GM23338 (cell line): ENCODE measurements around the gene LDLRAD2. TPM values are rescaled to one million over a fixed set of nuclear protein-coding genes. Genes with fewer than 3 reads are reported as not detected.

Experiments
- ATAC-seq: fragments of 200-7000 bp; cut with Tn5 transposase; 3 replicates; pipeline ENCODE4 v1.9.1; 2020
- DNase-seq: peaks from one replicate; pipeline ENCODE4 v3.0.0-alpha.2; 2015; ENCODE audit warnings: low spot score
- H2AFZ ChIP-seq: fragments of 200-600 bp; sonication (generic); 2 replicates; pipeline ENCODE4 v1.8.0; 2016; ENCODE audit warnings: antibody characterized with exemption, mild to moderate bottlenecking, moderate library complexity
- H3F3A ChIP-seq: fragments of 200-600 bp; sonication (generic); replicated peaks from 2 replicates; pipeline ENCODE4 v1.8.0; 2017; ENCODE audit warnings: antibody characterized with exemption, mixed run types, low read depth
- H3K27ac ChIP-seq: fragments of 200-600 bp; sonication (generic); 2 replicates; pipeline ENCODE4 v1.6.1; 2016; ENCODE audit warnings: low read depth
- H3K27me3 ChIP-seq: fragments of 200-600 bp; sonication (generic); 2 replicates; pipeline ENCODE4 v1.8.0; 2016; ENCODE audit warnings: mild to moderate bottlenecking, mixed run types, moderate library complexity; ENCODE audit not compliant: insufficient read depth
- H3K36me3 ChIP-seq: fragments of 200-600 bp; sonication (generic); 2 replicates; pipeline ENCODE4 v1.8.0; 2016; ENCODE audit warnings: mild to moderate bottlenecking; ENCODE audit not compliant: insufficient read depth
- H3K4me1 ChIP-seq: fragments of 200-600 bp; sonication (generic); 2 replicates; pipeline ENCODE4 v1.8.0; 2016; ENCODE audit warnings: mild to moderate bottlenecking, moderate library complexity; ENCODE audit not compliant: insufficient read depth
- H3K4me2 ChIP-seq: fragments of 200-600 bp; sonication (generic); 2 replicates; pipeline ENCODE4 v1.7.1; 2017; ENCODE audit warnings: mixed run types
- H3K4me3 ChIP-seq: fragments of 200-600 bp; sonication (generic); 2 replicates; pipeline ENCODE4 v1.6.1; 2016; ENCODE audit warnings: mixed run types
- H3K79me2 ChIP-seq: fragments of 200-600 bp; sonication (generic); replicated peaks from 2 replicates; pipeline ENCODE4 v1.8.0; 2017; ENCODE audit warnings: mild to moderate bottlenecking; ENCODE audit not compliant: insufficient read depth
- H3K9me2 ChIP-seq: fragments of 200-600 bp; sonication (generic); 2 replicates; pipeline ENCODE4 v1.8.0; 2017; ENCODE audit not compliant: insufficient read depth
- H4K20me1 ChIP-seq: fragments of 200-600 bp; sonication (generic); replicated peaks from 2 replicates; pipeline ENCODE4 v1.8.0; 2017; ENCODE audit warnings: mild to moderate bottlenecking; ENCODE audit not compliant: insufficient read depth
- H3K27ac Mint-ChIP-seq: 2 replicates; pipeline ENCODE4 v1.8.0; 2020; ENCODE audit warnings: inconsistent platforms, mild to moderate bottlenecking, moderate library complexity, mixed read lengths
- H3K27me3 Mint-ChIP-seq: 3 replicates; pipeline ENCODE4 v1.8.0; 2022; ENCODE audit warnings: low read depth, mild to moderate bottlenecking, moderate library complexity, mixed read lengths, inconsistent platforms; ENCODE audit not compliant: insufficient read depth, poor library complexity
- H3K36me3 Mint-ChIP-seq: 3 replicates; pipeline ENCODE4 v1.8.0; 2021; ENCODE audit warnings: low read depth, mild to moderate bottlenecking, inconsistent platforms, moderate library complexity, mixed read lengths
- H3K4me1 Mint-ChIP-seq: 3 replicates; pipeline ENCODE4 v1.8.0; 2020; ENCODE audit warnings: mild to moderate bottlenecking, inconsistent platforms, mixed read lengths
- H3K4me3 Mint-ChIP-seq: 3 replicates; pipeline ENCODE4 v1.8.0; 2021; ENCODE audit warnings: moderate library complexity, mild to moderate bottlenecking, inconsistent platforms, mixed read lengths
- H3K9me3 Mint-ChIP-seq: 3 replicates; pipeline ENCODE4 v1.8.0; 2020; ENCODE audit warnings: moderate library complexity, mild to moderate bottlenecking, inconsistent platforms, mixed read lengths
- CREB1 ChIP-seq: fragments of 250-450 bp; sonication (Bioruptor Pico); IDR thresholded peaks from 2 replicates; pipeline ENCODE4 v1.5.0; 2020; ENCODE audit warnings: low read depth, mild to moderate bottlenecking, moderate library complexity
- EZH2 ChIP-seq: fragments of 200-600 bp; sonication (generic); IDR thresholded peaks from one replicate; pipeline ENCODE4 v1.8.0; 2017; ENCODE audit warnings: antibody characterized with exemption, mild to moderate bottlenecking, low read depth; ENCODE audit not compliant: unreplicated experiment
- EZH2phosphoT487 ChIP-seq: fragments of 200-600 bp; sonication (generic); IDR thresholded peaks from one replicate; pipeline ENCODE4 v1.8.1; 2018; ENCODE audit warnings: antibody characterized with exemption; ENCODE audit not compliant: unreplicated experiment
- NANOG ChIP-seq: IDR thresholded peaks from 2 replicates; pipeline ENCODE4 v1.6.1; 2016; ENCODE audit warnings: antibody characterized with exemption, borderline replicate concordance
- POLR2AphosphoS5 ChIP-seq: IDR thresholded peaks from 2 replicates; pipeline ENCODE4 v1.6.1; 2016; ENCODE audit warnings: antibody characterized with exemption, low read depth
- STAT1 ChIP-seq: IDR thresholded peaks from one replicate; pipeline ENCODE4 v1.6.1; 2016; ENCODE audit warnings: antibody characterized with exemption; ENCODE audit not compliant: unreplicated experiment
- ZNF114 ChIP-seq: fragments of 250-450 bp; sonication (Bioruptor Pico); IDR thresholded peaks from 2 replicates; pipeline ENCODE4 v1.5.0; 2020; ENCODE audit warnings: mild to moderate bottlenecking, moderate library complexity
- polyA plus RNA-seq: library from polyadenylated mRNA; unstranded; fragments of >200 nt; fragmentation: Nextera tagmentation; extraction: Ambion mirVana; gene quantifications from 2 replicates; pipeline ENCODE4 v1.2.1, GENCODE V29; 2016
- total RNA-seq: library from RNA; depleted of rRNA; stranded (reverse); fragments of >200 nt; shearing (Covaris generic); gene quantifications from 2 replicates; pipeline ENCODE4 v1.2.3, GENCODE V29; 2014
- TF ChIP-seq, protein P1 (sequence below): IDR thresholded peaks from one replicate; pipeline ENCODE4 v1.6.1; 2018; ENCODE audit warnings: antibody characterized with exemption; ENCODE audit not compliant: unreplicated experiment
- TF ChIP-seq, protein P2 (sequence below), 2 experiments: fragments of 200-600 bp in 1 of 2; sonication (generic) in 1 of 2; conservative IDR thresholded peaks; 2 replicates each; pipeline versions ENCODE4 v1.5.1 to v1.6.1; 2016 to 2017; ENCODE audit warnings: antibody characterized with exemption in 2 of 2, low read depth in 2 of 2, mild to moderate bottlenecking in 2 of 2, moderate library complexity in 1 of 2

LDLRAD2 gene
- total and polyA plus RNA-seq, 2 experiments from 2014 or later, result 1.6 to 5.8 TPM

GRCh38 chr1:21843996-21844395 lies 31.9 kb downstream of the LDLRAD2 start (continued):
- TF ChIP-seq, protein P1, sequence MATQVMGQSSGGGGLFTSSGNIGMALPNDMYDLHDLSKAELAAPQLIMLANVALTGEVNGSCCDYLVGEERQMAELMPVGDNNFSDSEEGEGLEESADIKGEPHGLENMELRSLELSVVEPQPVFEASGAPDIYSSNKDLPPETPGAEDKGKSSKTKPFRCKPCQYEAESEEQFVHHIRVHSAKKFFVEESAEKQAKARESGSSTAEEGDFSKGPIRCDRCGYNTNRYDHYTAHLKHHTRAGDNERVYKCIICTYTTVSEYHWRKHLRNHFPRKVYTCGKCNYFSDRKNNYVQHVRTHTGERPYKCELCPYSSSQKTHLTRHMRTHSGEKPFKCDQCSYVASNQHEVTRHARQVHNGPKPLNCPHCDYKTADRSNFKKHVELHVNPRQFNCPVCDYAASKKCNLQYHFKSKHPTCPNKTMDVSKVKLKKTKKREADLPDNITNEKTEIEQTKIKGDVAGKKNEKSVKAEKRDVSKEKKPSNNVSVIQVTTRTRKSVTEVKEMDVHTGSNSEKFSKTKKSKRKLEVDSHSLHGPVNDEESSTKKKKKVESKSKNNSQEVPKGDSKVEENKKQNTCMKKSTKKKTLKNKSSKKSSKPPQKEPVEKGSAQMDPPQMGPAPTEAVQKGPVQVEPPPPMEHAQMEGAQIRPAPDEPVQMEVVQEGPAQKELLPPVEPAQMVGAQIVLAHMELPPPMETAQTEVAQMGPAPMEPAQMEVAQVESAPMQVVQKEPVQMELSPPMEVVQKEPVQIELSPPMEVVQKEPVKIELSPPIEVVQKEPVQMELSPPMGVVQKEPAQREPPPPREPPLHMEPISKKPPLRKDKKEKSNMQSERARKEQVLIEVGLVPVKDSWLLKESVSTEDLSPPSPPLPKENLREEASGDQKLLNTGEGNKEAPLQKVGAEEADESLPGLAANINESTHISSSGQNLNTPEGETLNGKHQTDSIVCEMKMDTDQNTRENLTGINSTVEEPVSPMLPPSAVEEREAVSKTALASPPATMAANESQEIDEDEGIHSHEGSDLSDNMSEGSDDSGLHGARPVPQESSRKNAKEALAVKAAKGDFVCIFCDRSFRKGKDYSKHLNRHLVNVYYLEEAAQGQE, result no peak
- TF ChIP-seq NANOG (no peak), CREB1 (CRISPR knock-in tag) (no peak), STAT1 (no peak)

- Histone ChIP-seq H3K4me1 (no peaks in the 10 kb centered on the region), H3K27ac (no peak overlapping the region), H3K9me2 (no peaks in the 10 kb centered on the region), H3K4me3 (no peak overlapping the region), H3K79me2 (no peaks in the 10 kb centered on the region), H3K27me3 (no peaks in the 10 kb centered on the region), H3F3A (no peaks in the 10 kb centered on the region), H3K4me2 (no peak overlapping the region), H2AFZ (no peak overlapping the region), H3K36me3 (no peaks in the 10 kb centered on the region), H4K20me1 (no peaks in the 10 kb centered on the region)
- Mint-ChIP-seq H3K4me3 (no peak overlapping the region), H3K4me1 (no peaks in the 10 kb centered on the region), H3K36me3 (peaks cover 17% of the 10 kb centered on the region), H3K27me3 (peaks cover 4% of the 10 kb centered on the region), H3K9me3 (no peaks in the 10 kb centered on the region), H3K27ac (no peak overlapping the region)
- no peak for ATAC-seq
- DNase-seq, result no peak
- TF ChIP-seq EZH2 (no peak), POLR2AphosphoS5 (no peak), EZH2phosphoT487 (no peak), ZNF114 (CRISPR knock-in tag) (no peak), CREB1 (CRISPR knock-in tag) (no peak)
- TF ChIP-seq, protein P1, result no peak
- TF ChIP-seq, protein P2, sequence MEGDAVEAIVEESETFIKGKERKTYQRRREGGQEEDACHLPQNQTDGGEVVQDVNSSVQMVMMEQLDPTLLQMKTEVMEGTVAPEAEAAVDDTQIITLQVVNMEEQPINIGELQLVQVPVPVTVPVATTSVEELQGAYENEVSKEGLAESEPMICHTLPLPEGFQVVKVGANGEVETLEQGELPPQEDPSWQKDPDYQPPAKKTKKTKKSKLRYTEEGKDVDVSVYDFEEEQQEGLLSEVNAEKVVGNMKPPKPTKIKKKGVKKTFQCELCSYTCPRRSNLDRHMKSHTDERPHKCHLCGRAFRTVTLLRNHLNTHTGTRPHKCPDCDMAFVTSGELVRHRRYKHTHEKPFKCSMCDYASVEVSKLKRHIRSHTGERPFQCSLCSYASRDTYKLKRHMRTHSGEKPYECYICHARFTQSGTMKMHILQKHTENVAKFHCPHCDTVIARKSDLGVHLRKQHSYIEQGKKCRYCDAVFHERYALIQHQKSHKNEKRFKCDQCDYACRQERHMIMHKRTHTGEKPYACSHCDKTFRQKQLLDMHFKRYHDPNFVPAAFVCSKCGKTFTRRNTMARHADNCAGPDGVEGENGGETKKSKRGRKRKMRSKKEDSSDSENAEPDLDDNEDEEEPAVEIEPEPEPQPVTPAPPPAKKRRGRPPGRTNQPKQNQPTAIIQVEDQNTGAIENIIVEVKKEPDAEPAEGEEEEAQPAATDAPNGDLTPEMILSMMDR (conservative IDR thresholded peaks at IDR 0.05; ENCODE audit: low read depth in 2 of 2), result no peak
Observed at GRCh38 chr1:21845646-21846641, 33.9 kb downstream of the LDLRAD2 start.
